OCI-LY1 (cell line): Measurements from ENCODE around the gene DDX50.

Source experiments
- CTCF ChIP-seq: fragments of 200-600 bp; sonication (generic), shearing (Covaris generic); IDR thresholded peaks from 2 replicates; pipeline ENCODE4 v1.5.1; 2017; ENCODE audit warnings: mild to moderate bottlenecking, antibody characterized with exemption, low read length, moderate library complexity, mixed read lengths
- EZH2 ChIP-seq: fragments of 200-600 bp; sonication (generic), shearing (Covaris generic); IDR thresholded peaks from 2 replicates; pipeline ENCODE4 v1.8.0; 2017; ENCODE audit warnings: borderline replicate concordance, mixed run types, mild to moderate bottlenecking, antibody characterized with exemption, low read length, moderate library complexity, mixed read lengths

GRCh38 chr10:68957654-68958053, 56.5 kb downstream of the DDX50 start:
- no peak for TF ChIP-seq CTCF
- no peak for TF ChIP-seq EZH2
